HEK293T (cell line): ENCODE measurements around the gene GABARAPL1.

Experiments used
- CTCF ChIA-PET: fragments of 350-600 bp; formaldehyde crosslinking; extraction: SDS; loops from one replicate; lab custom pipeline; 2021; ENCODE audit warnings: antibody characterized with exemption, inconsistent platforms; lab: Yijun Ruan, JAX
- POLR2A ChIA-PET: fragments of 350-600 bp; formaldehyde crosslinking; extraction: SDS; loops from one replicate; lab custom pipeline; 2020; ENCODE audit warnings: antibody characterized with exemption, inconsistent platforms; lab: Yijun Ruan, JAX
- DNase-seq: peaks from one replicate; pipeline ENCODE4 v3.0.0; 2012; ENCODE audit warnings: mixed read lengths; ENCODE audit errors: extremely low spot score
- ARNT ChIP-seq: fragments of 450-650 bp; IDR thresholded peaks from 2 replicates; pipeline ENCODE4 v1.6.1; 2017; ENCODE audit warnings: mild to moderate bottlenecking
- BHLHE40 ChIP-seq: fragments of 450-650 bp; IDR thresholded peaks from 2 replicates; pipeline ENCODE4 v1.6.1; 2016; ENCODE audit warnings: mild to moderate bottlenecking, moderate library complexity, borderline replicate concordance
- CTBP1 ChIP-seq: fragments of 450-650 bp; IDR thresholded peaks from 2 replicates; pipeline ENCODE4 v1.6.1; 2016; ENCODE audit warnings: borderline replicate concordance
- ELF4 ChIP-seq: fragments of 450-650 bp; IDR thresholded peaks from 2 replicates; pipeline ENCODE4 v1.6.1; 2017; ENCODE audit warnings: antibody characterized with exemption
- FOXA1 ChIP-seq: fragments of 450-650 bp; IDR thresholded peaks from 2 replicates; pipeline ENCODE4 v1.6.1; 2016; ENCODE audit warnings: mild to moderate bottlenecking
- FOXK2 ChIP-seq: fragments of 450-650 bp; IDR thresholded peaks from 2 replicates; pipeline ENCODE4 v1.6.1; 2016; ENCODE audit warnings: mild to moderate bottlenecking
- FOXM1 ChIP-seq: fragments of 450-650 bp; IDR thresholded peaks from 2 replicates; pipeline ENCODE4 v1.6.1; 2017; ENCODE audit warnings: mild to moderate bottlenecking, borderline replicate concordance
- HDGF ChIP-seq: fragments of 450-650 bp; IDR thresholded peaks from 2 replicates; pipeline ENCODE4 v1.6.1; 2017; ENCODE audit warnings: antibody characterized with exemption, borderline replicate concordance
- L3MBTL2 ChIP-seq: fragments of 450-650 bp; conservative IDR thresholded peaks from 2 replicates; pipeline ENCODE4 v1.6.1; 2016; ENCODE audit warnings: mild to moderate bottlenecking
- LEF1 ChIP-seq: fragments of 450-650 bp; IDR thresholded peaks from 2 replicates; pipeline ENCODE4 v1.6.1; 2017; ENCODE audit warnings: mild to moderate bottlenecking, borderline replicate concordance
- NFRKB ChIP-seq: fragments of 450-650 bp; IDR thresholded peaks from 2 replicates; pipeline ENCODE4 v1.6.1; 2016; ENCODE audit warnings: mild to moderate bottlenecking, moderate library complexity
- PKNOX1 ChIP-seq: fragments of 450-650 bp; IDR thresholded peaks from 2 replicates; pipeline ENCODE4 v1.6.1; 2016
- SP1 ChIP-seq: fragments of 450-650 bp; IDR thresholded peaks from 2 replicates; pipeline ENCODE4 v1.6.1; 2017
- SUZ12 ChIP-seq: fragments of 450-650 bp; IDR thresholded peaks from 2 replicates; pipeline ENCODE4 v1.6.1; 2016; ENCODE audit warnings: mild to moderate bottlenecking
- TARDBP ChIP-seq: fragments of 450-650 bp; IDR thresholded peaks from 2 replicates; pipeline ENCODE4 v1.6.1; 2016
- ZNF384 ChIP-seq: fragments of 450-650 bp; IDR thresholded peaks from 2 replicates; pipeline ENCODE4 v1.6.1; 2016

GABARAPL1 gene

GRCh38 chr12:10251669-10252068 lies 39.0 kb downstream of the GABARAPL1 start:
- ChIA-PET POLR2A (no interaction called here), CTCF (no interaction called here)

GRCh38 chr12:10252201-10252600 lies 39.5 kb downstream of the GABARAPL1 start:
- no peak for TF ChIP-seq NFRKB
- TF ChIP-seq BHLHE40: no peak
- TF ChIP-seq FOXA1: no peak
- TF ChIP-seq FOXM1: no peak
- no peak for TF ChIP-seq SUZ12
- no peak for TF ChIP-seq ZNF384
- TF ChIP-seq ELF4: no peak
- no peak for TF ChIP-seq LEF1
- TF ChIP-seq PKNOX1: no peak
- TF ChIP-seq HDGF: no peak
- TF ChIP-seq SP1: no peak
- no peak for TF ChIP-seq CTBP1
- TF ChIP-seq ARNT: no peak
- TF ChIP-seq FOXK2: no peak
- no peak for TF ChIP-seq L3MBTL2
- no peak for TF ChIP-seq TARDBP
- DNase-seq: no peak
- ChIA-PET CTCF (no interaction called here), POLR2A (no interaction called here)

More at GRCh38 chr12:10251669-10252068, 39.0 kb downstream of the GABARAPL1 start:
- no peak for DNase-seq
- TF ChIP-seq BHLHE40 (no peak), ARNT (no peak), SP1 (no peak), CTBP1 (no peak), TARDBP (no peak), FOXM1 (no peak), ELF4 (no peak), FOXA1 (no peak), FOXK2 (no peak), NFRKB (no peak), PKNOX1 (no peak)

- TF ChIP-seq CTBP1 (no peak), FOXM1 (no peak), L3MBTL2 (no peak), NFRKB (no peak), ELF4 (no peak), ARNT (no peak), HDGF (no peak), SUZ12 (no peak), FOXK2 (no peak), SP1 (no peak), TARDBP (no peak), BHLHE40 (no peak), LEF1 (no peak), PKNOX1 (no peak), ZNF384 (no peak), FOXA1 (no peak)
- ChIA-PET CTCF (no interaction called here), POLR2A (interaction anchor here (1.2 kb wide), 1 partner anchor 107 kb away, joined by 3 read pairs; no protein-coding TSS in a partner anchor)
- DNase-seq: no peak
Observed at GRCh38 chr12:10256064-10256463, 43.4 kb downstream of the GABARAPL1 start.

- ChIA-PET CTCF (no interaction called here), POLR2A (no interaction called here)
- DNase-seq: no peak
- no peak for TF ChIP-seq SUZ12
- no peak for TF ChIP-seq FOXK2
- TF ChIP-seq FOXM1: no peak
- TF ChIP-seq LEF1: no peak
- TF ChIP-seq SP1: no peak
- no peak for TF ChIP-seq CTBP1
- no peak for TF ChIP-seq PKNOX1
- no peak for TF ChIP-seq HDGF
- no peak for TF ChIP-seq ARNT
- no peak for TF ChIP-seq ZNF384
- TF ChIP-seq FOXA1: no peak
- no peak for TF ChIP-seq ELF4
Observed at GRCh38 chr12:10260927-10261326, 48.2 kb downstream of the GABARAPL1 start.

GRCh38 chr12:10268037-10268436 lies 55.4 kb downstream of the GABARAPL1 start:
- DNase-seq: no peak
- CTCF ChIA-PET: no interaction called here
- TF ChIP-seq HDGF (no peak), L3MBTL2 (no peak), FOXA1 (no peak), SUZ12 (no peak), PKNOX1 (no peak), BHLHE40 (no peak), FOXK2 (no peak), ARNT (no peak), NFRKB (no peak)
- POLR2A ChIA-PET: no interaction called here
